ENCODE results near the gene PDCD4.

PDCD4 gene

DNA sequence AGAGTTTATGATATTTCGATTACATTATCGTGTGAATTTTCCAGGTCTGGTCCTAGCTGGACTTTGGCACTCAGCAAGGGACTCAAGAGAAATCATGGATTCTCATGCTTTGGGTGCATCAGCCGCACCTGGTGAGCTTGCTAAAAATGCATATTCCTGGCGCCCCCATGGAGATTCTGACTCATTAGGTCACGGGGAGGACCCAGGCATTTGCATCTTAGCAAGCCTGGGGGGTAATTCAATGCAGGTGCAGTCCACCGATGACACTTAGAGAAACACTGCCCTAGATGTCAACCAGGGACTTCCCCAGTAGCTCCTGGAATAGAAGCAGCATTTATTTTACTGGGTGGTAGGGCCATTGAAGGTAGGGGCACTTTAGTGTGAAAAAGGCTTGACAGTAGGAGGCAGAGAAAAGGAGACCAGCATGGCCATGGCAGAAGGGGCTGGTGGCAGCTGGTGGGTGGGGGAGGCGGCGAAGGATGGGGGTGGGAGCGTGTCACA, 29.9 kb upstream of the PDCD4 start:
- in situ Hi-C loops (cut with MboI; ENCODE audit: low sequenced_read_pairs), result no loop called here

- in situ Hi-C loops (cut with MboI; ENCODE audit: low sequenced_read_pairs), result no loop called here
Measured at GRCh38 chr10:110842326-110842904, 29.3 kb upstream of the PDCD4 start.

DNA sequence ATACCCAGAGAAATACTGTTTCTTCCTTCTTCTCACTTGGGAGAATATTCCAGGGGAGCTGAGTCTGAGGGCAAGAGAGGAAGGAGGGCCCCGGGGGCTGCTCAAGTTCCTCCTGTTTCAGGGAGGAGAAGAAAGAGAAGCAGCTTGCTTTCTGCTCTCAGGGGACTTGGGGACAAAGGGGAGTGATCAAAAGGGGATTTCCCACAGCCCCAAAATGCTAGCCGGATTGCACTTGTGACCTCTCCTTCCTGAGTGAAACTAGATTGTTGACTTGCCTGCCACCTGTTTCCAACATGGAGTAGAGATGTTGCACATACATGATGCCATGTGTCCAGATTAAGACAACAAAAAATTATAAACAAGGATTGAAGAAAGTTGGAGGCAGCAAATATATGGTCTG, 28.7 kb upstream of the PDCD4 start:
- in situ Hi-C loops (cut with MboI; ENCODE audit: low sequenced_read_pairs), result no loop called here

DNA sequence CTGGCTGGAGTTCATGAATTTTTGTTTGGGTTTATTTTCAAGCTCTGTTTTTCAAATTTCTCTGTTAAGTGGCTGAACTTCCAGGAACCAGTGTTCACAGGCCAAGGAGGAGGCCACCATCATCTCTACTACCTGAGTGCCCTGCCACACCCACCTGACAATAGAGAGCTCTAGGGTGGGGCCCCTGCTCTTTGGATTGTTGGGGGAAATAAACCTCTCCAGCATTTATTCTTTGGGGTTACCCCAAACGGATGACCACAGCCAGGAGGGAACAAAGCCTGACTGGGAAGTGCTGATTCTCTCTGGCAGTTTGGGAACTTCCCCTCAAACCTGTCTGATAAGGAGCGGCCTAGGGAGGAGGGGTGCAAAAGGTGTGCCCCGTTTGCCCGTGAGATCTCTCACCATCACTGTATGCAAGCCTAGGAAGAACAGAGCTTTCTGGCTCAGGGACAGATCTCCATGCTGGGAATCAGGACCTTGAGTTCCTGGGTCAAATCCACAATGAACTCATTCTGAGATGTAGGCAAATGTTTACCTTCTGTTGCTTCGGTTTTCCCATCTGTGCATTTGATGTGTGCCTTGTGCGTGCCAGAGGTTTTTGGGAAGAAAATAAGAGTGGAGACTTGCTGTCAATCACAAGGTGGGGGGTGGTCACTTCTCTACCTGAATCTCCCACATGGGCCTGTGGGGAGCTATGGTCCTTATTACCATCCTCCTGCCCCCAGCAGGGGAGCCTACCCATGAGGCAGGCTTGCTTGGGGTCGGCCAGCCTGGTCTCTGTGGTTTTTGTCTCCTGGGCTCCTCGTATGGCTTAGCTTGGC, 27.7 kb upstream of the PDCD4 start:
- in situ Hi-C loops (cut with MboI; ENCODE audit: low sequenced_read_pairs), result no loop called here

- in situ Hi-C loops (cut with MboI; ENCODE audit: low sequenced_read_pairs), result no loop called here
Measured at GRCh38 chr10:110844617-110844881, 27.2 kb upstream of the PDCD4 start.

GRCh38 chr10:110845192-110845755, 26.5 kb upstream of the PDCD4 start:
- in situ Hi-C loops (cut with MboI; ENCODE audit: low sequenced_read_pairs), result no loop called here

GRCh38 chr10:110845756-110846620, 25.7 kb upstream of the PDCD4 start:
- in situ Hi-C loops (cut with MboI; ENCODE audit: low sequenced_read_pairs), result no loop called here

- in situ Hi-C loops (cut with MboI; ENCODE audit: low sequenced_read_pairs), result no loop called here
Measured at GRCh38 chr10:110847374-110847773, 24.4 kb upstream of the PDCD4 start.

DNA sequence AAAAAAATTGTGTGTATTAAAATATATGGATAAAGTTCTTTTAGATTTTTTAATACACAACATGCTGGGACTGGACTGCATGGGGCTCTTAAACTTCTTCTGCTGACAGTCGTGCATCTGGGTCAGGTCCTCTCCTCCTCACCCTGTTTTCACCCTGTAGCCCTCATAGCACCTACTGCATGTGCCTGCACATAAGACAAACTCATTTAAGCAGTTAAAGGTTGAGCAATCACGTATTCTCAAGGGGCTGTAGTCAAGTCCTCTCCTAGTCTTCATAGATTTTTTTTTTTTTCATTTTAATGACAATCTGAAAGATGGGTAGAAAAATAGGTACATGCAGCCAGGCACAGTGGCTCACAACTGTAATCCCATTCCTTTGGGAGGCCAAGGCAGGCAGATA, 23.6 kb upstream of the PDCD4 start:
- in situ Hi-C loops (cut with MboI; ENCODE audit: low sequenced_read_pairs), result no loop called here

DNA sequence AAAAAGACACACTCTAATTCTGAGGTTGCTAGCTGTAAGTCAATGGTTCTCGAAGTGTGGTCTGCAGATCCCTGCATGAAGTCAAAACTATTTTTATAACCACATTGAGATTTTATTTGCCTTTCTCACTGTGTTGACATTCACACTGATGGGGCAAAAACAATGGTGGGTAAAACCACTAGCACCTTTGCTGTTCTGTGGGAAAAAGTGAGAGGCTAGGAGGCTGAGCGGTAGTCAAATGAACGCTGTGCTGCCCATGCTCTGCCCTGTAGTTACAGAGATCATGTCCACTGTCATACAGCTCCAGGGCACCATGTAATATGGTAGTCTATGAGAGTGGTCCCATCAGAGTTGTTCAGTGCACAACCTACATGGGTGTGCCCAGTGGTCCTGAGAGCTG, 21.6 kb upstream of the PDCD4 start:
- in situ Hi-C loops (cut with MboI; ENCODE audit: low sequenced_read_pairs), result no loop called here

DNA sequence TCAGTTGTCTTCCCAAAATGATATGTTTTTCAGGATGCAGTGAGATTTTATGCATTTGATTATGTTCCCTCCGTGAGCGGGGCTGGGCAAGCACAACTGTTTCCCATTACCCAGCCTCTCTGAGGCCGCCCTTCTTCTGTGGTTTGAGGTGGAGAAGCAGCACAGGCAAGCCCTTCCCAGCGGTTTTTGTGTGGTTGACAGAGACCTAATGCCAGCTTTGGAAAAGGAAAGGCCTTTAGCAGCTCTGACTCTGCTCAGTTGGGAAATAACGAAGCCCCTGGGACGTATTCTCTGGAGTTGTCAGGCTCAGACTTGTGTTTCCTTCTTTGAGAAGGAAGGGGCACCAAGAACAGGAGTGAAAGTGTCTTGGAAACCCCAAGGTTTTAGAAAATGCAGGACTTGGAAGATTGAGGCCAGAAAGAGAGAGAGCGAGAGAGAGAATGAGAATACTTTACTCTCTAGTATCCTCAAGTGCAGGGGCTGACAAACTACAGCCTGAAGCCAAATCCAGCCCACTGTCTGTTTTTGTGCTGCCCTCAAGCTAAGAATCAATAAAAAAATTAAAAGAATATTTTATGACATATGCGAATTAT, 20.6 kb upstream of the PDCD4 start:
- in situ Hi-C loops (cut with MboI; ENCODE audit: low sequenced_read_pairs), result no loop called here

GRCh38 chr10:110852255-110852896, 19.4 kb upstream of the PDCD4 start:
- in situ Hi-C loops (cut with MboI; ENCODE audit: low sequenced_read_pairs), result no loop called here

DNA sequence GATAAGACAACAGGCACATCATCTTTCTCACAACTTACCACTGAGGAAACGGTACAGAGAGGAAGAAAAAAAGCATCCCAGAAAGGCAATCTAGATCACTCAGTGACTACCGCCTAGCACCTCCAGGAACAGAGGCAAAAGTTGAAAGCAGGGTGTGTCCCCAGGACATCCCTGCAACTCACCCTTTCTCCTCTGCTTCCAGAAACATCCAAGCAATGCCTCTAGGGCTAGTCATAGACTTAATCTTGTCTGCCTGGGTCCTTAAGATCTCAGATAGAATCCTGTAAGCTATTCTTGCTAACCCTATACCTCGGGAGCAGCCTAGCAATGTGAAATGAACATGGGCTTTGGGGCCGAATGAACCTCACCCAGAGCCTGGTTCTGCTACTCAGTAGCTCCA, 18.8 kb upstream of the PDCD4 start:
- in situ Hi-C loops (cut with MboI; ENCODE audit: low sequenced_read_pairs), result no loop called here

GRCh38 chr10:110853921-110854605, 17.7 kb upstream of the PDCD4 start:
- in situ Hi-C loops (cut with MboI; ENCODE audit: low sequenced_read_pairs), result no loop called here

GRCh38 chr10:110857265-110858171, 14.2 kb upstream of the PDCD4 start:
- in situ Hi-C loops (cut with MboI; ENCODE audit: low sequenced_read_pairs), result no loop called here

DNA sequence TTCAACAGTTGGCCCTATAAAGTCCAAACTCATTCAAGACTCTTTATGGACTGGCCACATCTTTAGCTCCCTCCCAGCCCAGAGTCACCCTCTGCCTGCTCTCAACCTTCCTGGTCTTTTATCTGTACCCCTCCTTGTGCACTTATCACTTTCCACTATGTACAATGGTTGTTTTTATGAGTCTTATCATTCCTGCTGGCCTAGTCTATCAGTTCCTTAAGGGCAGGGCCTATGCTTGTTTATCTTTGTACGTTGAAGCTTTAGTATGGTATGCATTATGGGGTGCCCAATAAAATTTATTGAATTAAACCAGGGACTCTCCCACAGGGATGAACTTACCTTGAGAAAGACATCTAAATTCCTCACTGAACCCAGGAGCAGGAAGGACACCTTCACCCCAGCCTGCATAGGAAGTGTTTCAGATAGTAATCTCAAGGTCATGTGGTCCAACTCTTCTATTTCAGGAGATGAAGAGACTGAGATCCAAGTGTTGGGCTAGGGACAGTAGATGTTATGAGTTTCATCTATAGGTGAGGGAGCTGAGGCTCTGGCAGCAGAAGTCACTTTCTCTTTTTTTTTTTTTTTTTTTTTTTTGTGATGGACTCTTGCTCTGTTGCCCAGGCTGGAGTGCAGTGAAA, 13.3 kb upstream of the PDCD4 start:
- in situ Hi-C loops (cut with MboI; ENCODE audit: low sequenced_read_pairs), result no loop called here

- in situ Hi-C loops (cut with MboI; ENCODE audit: low sequenced_read_pairs), result no loop called here
Measured at GRCh38 chr10:110859206-110859972, 12.3 kb upstream of the PDCD4 start.

DNA sequence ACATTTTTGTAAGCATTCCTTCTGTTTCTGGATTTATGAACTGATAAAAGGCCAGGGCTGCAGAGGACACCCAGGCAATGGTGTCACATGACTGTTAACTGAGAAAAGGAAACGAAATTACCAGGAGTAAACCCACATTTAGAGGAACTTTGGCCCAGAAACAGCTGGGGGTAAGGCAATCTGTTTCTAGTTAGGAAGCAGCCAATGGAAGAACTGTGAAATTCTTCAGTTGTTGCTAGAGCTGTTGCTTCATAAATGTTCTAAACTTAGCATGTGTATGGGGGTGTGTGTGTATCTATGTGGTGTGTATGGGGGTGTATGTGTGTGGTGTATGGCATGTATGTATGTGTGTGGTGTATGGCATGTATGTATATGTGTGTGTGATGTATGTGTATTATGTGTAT, 11.8 kb upstream of the PDCD4 start:
- in situ Hi-C loops (cut with MboI; ENCODE audit: low sequenced_read_pairs), result no loop called here

All from HL-60/S4 treated with phorbol 12-myristate 13-acetate at 8.2 ng/mL for 4 days and 3 days (cell line).